Measurements from ENCODE around the gene C2CD3.

DNA sequence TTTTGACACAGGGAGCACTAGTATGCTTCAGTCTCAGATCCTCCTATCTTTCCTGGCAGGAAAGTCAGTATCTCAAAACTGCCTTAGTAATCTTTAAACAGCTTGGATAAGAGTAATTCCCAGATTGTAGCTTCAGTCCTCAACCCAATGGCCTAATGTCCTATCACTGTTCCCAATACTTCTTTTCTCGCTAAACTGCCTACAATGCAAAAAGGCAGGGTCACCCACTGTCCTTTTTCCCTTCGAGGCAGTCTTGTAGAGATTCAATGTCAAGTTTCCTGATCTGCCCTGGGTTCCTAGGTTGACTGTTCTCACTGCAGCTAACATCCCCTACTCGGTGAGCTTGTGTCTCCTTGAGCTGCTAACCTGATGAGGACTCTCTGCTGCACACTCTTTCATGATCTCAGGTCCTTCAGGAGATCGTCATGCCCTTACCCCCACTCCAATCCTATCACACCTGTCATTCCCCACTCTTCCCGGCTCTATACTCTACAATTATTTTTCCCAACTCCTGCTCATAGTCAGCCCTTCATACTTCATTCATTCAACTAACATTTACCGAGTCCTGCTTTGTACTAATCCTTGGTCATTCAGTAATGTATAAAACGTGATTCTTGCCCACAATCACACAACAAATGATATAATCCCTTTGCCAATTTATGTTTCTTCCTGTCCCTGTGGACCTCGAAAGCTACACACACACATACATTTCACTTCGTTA lies 904 bp downstream of the C2CD3 start:
- TF ChIP-seq, protein P1, sequence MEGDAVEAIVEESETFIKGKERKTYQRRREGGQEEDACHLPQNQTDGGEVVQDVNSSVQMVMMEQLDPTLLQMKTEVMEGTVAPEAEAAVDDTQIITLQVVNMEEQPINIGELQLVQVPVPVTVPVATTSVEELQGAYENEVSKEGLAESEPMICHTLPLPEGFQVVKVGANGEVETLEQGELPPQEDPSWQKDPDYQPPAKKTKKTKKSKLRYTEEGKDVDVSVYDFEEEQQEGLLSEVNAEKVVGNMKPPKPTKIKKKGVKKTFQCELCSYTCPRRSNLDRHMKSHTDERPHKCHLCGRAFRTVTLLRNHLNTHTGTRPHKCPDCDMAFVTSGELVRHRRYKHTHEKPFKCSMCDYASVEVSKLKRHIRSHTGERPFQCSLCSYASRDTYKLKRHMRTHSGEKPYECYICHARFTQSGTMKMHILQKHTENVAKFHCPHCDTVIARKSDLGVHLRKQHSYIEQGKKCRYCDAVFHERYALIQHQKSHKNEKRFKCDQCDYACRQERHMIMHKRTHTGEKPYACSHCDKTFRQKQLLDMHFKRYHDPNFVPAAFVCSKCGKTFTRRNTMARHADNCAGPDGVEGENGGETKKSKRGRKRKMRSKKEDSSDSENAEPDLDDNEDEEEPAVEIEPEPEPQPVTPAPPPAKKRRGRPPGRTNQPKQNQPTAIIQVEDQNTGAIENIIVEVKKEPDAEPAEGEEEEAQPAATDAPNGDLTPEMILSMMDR (IDR thresholded peaks at IDR 0.05), result no peak
- TF ChIP-seq POLR2A (IDR thresholded peaks at IDR 0.05), result no peak

All from esophagus squamous epithelium (tissue), 4 donors.